ENCODE data around the gene UBB. TPM values are rescaled to one million over a fixed set of nuclear protein-coding genes. Genes with fewer than 3 reads are reported as not detected.
A peak's percentile ranks its signal among the peaks of the same experiment; 100 is the strongest.
"Not testable (repeated sequence)": the region's sequence is repeated elsewhere in the genome, so short reads cannot be mapped to it uniquely, and the experiment has no call there.

The UBB gene
- total RNA-seq, 4 donors from 2014 or later = 535 to 1,039 (median 667) TPM

GRCh38 chr17:16383216-16383615 is 2.3 kb downstream of the UBB start:
- Histone ChIP-seq H3K4me1 (peaks cover 0 to 6% of the 10 kb centered on the region in 2 donors), H3K9me3 (no peaks in the 10 kb centered on the region), H3K4me3 (no peak overlapping the region), H3K36me3 (no peaks in the 10 kb centered on the region), H3K27ac (no peak overlapping the region), H3K27me3 (no peaks in the 10 kb centered on the region)
- intact Hi-C loops (cut with DNase I; ENCODE audit: low total_unique reads) = no loop called here
- no peak for TF ChIP-seq POLR2A (IDR thresholded peaks at IDR 0.05)
- TF ChIP-seq, protein P1, sequence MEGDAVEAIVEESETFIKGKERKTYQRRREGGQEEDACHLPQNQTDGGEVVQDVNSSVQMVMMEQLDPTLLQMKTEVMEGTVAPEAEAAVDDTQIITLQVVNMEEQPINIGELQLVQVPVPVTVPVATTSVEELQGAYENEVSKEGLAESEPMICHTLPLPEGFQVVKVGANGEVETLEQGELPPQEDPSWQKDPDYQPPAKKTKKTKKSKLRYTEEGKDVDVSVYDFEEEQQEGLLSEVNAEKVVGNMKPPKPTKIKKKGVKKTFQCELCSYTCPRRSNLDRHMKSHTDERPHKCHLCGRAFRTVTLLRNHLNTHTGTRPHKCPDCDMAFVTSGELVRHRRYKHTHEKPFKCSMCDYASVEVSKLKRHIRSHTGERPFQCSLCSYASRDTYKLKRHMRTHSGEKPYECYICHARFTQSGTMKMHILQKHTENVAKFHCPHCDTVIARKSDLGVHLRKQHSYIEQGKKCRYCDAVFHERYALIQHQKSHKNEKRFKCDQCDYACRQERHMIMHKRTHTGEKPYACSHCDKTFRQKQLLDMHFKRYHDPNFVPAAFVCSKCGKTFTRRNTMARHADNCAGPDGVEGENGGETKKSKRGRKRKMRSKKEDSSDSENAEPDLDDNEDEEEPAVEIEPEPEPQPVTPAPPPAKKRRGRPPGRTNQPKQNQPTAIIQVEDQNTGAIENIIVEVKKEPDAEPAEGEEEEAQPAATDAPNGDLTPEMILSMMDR (IDR thresholded peaks at IDR 0.05) = no peak
- DNase-seq = no peak

DNA sequence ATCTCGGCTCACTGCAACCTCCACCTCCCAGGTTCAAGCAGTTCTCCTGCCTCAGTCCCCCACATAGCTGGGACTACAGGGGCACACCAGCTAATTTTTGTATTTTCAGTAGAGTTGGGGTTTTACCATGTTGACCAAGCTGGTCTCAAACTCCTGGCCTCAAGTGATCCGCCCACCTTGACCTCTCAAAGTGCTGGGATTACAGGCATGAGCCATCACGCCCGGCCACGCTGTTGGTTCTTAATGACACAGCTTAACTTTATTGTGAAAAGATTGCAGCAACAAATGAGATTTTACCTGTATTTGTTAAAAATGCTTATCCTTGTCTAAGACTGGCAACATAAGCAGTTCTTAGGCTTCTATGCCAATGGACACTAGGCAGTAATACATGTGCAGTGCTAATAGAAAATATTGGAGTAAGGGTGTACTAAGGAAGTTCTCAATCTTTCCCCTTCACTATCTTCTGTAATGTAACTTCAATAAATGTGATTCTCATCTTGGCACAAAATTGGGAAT is 2.9 kb downstream of the UBB start:
- Histone ChIP-seq H3K9me3 (no peaks in the 10 kb centered on the region), H3K4me3 (no peak overlapping the region), H3K27me3 (no peaks in the 10 kb centered on the region), H3K4me1 (peaks cover 0 to 6% of the 10 kb centered on the region in 2 donors), H3K27ac (no peak overlapping the region), H3K36me3 (no peaks in the 10 kb centered on the region)
- TF ChIP-seq, protein P1 (IDR thresholded peaks at IDR 0.05) = no peak
- TF ChIP-seq POLR2A (IDR thresholded peaks at IDR 0.05) = no peak
- DNase-seq = no peak
- intact Hi-C loops (cut with DNase I; ENCODE audit: low total_unique reads) = no loop called here

- TF ChIP-seq POLR2A (IDR thresholded peaks at IDR 0.05) = no peak
- TF ChIP-seq, protein P1 (IDR thresholded peaks at IDR 0.05) = no peak
- intact Hi-C loops (cut with DNase I; ENCODE audit: low total_unique reads) = no loop called here
- no peaks in the 10 kb centered on the region for H3K27me3 ChIP-seq
- H3K4me3 ChIP-seq = no peak overlapping the region
- no peak for DNase-seq
- no peak overlapping the region for H3K27ac ChIP-seq
- no peaks in the 10 kb centered on the region for H3K36me3 ChIP-seq
- peaks cover 0 to 6% of the 10 kb centered on the region in 2 donors for H3K4me1 ChIP-seq
- H3K9me3 ChIP-seq = no peaks in the 10 kb centered on the region
These were observed 3.7 kb downstream of the UBB start for GRCh38 chr17:16384557-16384956.

DNA sequence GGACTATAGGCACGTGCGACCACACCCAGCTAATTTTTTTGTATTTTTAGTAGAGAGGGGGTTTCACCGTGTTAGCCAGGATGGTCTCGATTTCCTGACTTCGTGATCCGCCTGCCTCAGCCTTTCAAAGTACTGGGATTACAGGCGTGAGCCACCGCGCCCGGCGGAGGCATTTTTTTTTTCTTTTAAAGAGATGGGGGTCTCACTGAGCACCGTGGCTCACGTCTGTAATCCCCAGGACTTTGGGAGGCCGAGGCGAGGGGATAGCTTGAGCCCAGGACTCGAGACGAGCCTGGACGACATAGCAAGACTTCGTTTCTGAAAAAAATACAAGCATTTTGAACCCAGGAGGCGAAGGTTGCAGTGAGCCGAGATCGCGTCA is 5.2 kb downstream of the UBB start:
- H3K36me3 ChIP-seq; intact Hi-C loops (cut with DNase I; ENCODE audit: low total_unique reads); H3K4me1 ChIP-seq; H3K27me3 ChIP-seq; H3K9me3 ChIP-seq; H3K4me3 ChIP-seq; DNase-seq: not testable (repeated sequence)
- peak overlapping the region; percentile 57 to 85 for H3K27ac ChIP-seq

DNA sequence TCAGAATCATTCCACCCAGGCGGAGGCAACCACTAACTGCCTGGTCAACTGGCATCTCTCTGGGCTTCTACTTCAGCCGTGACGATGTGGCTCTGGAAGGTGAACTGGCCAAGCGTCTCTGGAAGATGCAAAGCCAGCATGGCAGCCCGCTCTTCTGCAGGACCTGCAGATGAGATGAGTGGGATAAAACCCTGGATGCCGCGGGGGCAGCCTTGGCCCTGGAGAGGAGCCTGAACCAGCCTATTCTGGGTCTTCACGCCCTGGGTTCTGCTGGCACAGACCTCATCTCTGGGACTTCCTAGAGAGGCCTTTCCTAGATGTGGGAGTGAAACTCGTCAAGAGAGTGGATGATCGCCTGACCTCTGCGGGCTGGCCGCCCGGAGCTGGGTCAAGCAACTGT is 10.6 kb downstream of the UBB start:
- H3K27me3 ChIP-seq = no peaks in the 10 kb centered on the region
- H3K36me3 ChIP-seq = no peaks in the 10 kb centered on the region
- no peak for DNase-seq
- no peaks in the 10 kb centered on the region for H3K4me1 ChIP-seq
- no peak overlapping the region for H3K27ac ChIP-seq
- H3K9me3 ChIP-seq = no peaks in the 10 kb centered on the region
- H3K4me3 ChIP-seq = no peak overlapping the region
- TF ChIP-seq, protein P1 (IDR thresholded peaks at IDR 0.05) = no peak
- intact Hi-C loops (cut with DNase I; ENCODE audit: low total_unique reads) = no loop called here

GRCh38 chr17:16392491-16392890 is 11.6 kb downstream of the UBB start:
- H3K9me3 ChIP-seq; intact Hi-C loops (cut with DNase I; ENCODE audit: low total_unique reads); H3K27me3 ChIP-seq; H3K27ac ChIP-seq; H3K36me3 ChIP-seq; H3K4me3 ChIP-seq; DNase-seq; H3K4me1 ChIP-seq: not testable (repeated sequence)

GRCh38 chr17:16395887-16396286 is 15.0 kb downstream of the UBB start:
- intact Hi-C loops (cut with DNase I; ENCODE audit: low total_unique reads); H3K27me3 ChIP-seq; H3K4me1 ChIP-seq; H3K9me3 ChIP-seq; H3K4me3 ChIP-seq; H3K36me3 ChIP-seq: not testable (repeated sequence)
- peak overlapping the region; percentile 70 to 76 for H3K27ac ChIP-seq
- peak; percentile 63 to 74 for DNase-seq

GRCh38 chr17:16396693-16397092 is 15.8 kb downstream of the UBB start:
- DNase-seq; H3K27me3 ChIP-seq; H3K4me1 ChIP-seq; H3K4me3 ChIP-seq; H3K36me3 ChIP-seq; intact Hi-C loops (cut with DNase I; ENCODE audit: low total_unique reads); H3K9me3 ChIP-seq: not testable (repeated sequence)
- H3K27ac ChIP-seq = peak overlapping the region; percentile 70 to 76
